Neural cell (in vitro differentiated cells): ENCODE measurements around the gene CXCL13. TPM values are rescaled to one million over a fixed set of nuclear protein-coding genes. Genes with fewer than 3 reads are reported as not detected.

Experiments used
- H2AFZ ChIP-seq: fragments of 200-600, 300-800 bp; sonication (generic), shearing (Covaris generic); 2 replicates; pipeline ENCODE4 v1.6.0; 2014; ENCODE audit warnings: low read depth, mild to moderate bottlenecking, antibody characterized with exemption, low read length, moderate library complexity
- H3F3A ChIP-seq: fragments of 200-600 bp; shearing (Covaris generic); 2 replicates; pipeline ENCODE4 v1.6.1; 2016; ENCODE audit warnings: mild to moderate bottlenecking, moderate library complexity, mixed read lengths, antibody characterized with exemption, low read length; ENCODE audit not compliant: insufficient read depth, poor library complexity, severe bottlenecking
- H3K27ac ChIP-seq: fragments of 200-600, 300-800 bp; sonication (generic), shearing (Covaris generic); 2 replicates; pipeline ENCODE4 v1.5.1; 2014; ENCODE audit warnings: mild to moderate bottlenecking, low read length, moderate library complexity
- H3K27me3 ChIP-seq: fragments of 300-800, 200-600 bp; sonication (generic), shearing (Covaris generic); 2 replicates; pipeline ENCODE4 v1.6.0; 2014; ENCODE audit warnings: mild to moderate bottlenecking, low read depth, low read length, moderate library complexity; ENCODE audit not compliant: insufficient read depth
- H3K36me3 ChIP-seq: fragments of 300-800, 200-600 bp; sonication (generic), shearing (Covaris generic); 2 replicates; pipeline ENCODE4 v1.5.1; 2014; ENCODE audit warnings: mild to moderate bottlenecking, antibody characterized with exemption, low read length, moderate library complexity; ENCODE audit not compliant: insufficient read depth
- H3K4me2 ChIP-seq: fragments of 300-800, 200-600 bp; sonication (generic), shearing (Covaris generic); 2 replicates; pipeline ENCODE4 v1.6.0; 2014; ENCODE audit warnings: mild to moderate bottlenecking, low read length
- H3K4me3 ChIP-seq: fragments of 300-800, 200-600 bp; sonication (generic), shearing (Covaris generic); 2 replicates; pipeline ENCODE4 v1.5.1; 2014; ENCODE audit warnings: mild to moderate bottlenecking, low read length, moderate library complexity
- H3K79me2 ChIP-seq: fragments of 200-600 bp; shearing (Covaris generic); replicated peaks from 2 replicates; pipeline ENCODE4 v1.6.0; 2014; ENCODE audit warnings: mild to moderate bottlenecking, low read length, moderate library complexity; ENCODE audit not compliant: insufficient read depth
- H3K9ac ChIP-seq: fragments of 300-800, 200-600 bp; sonication (generic), shearing (Covaris generic); 2 replicates; pipeline ENCODE4 v1.6.1; 2016; ENCODE audit warnings: mild to moderate bottlenecking, low read length, mixed read lengths
- H3K9me2 ChIP-seq: fragments of 200-600 bp; shearing (Covaris generic); 2 replicates; pipeline ENCODE4 v1.6.1; 2016; ENCODE audit warnings: mild to moderate bottlenecking, low read length, mixed read lengths; ENCODE audit not compliant: insufficient read depth
- H3K9me3 ChIP-seq: fragments of 200-600, 300-800 bp; sonication (generic), shearing (Covaris generic); 2 replicates; pipeline ENCODE4 v1.6.1; 2016; ENCODE audit warnings: mild to moderate bottlenecking, mixed run types, low read length, moderate library complexity, mixed read lengths
- H4K20me1 ChIP-seq: fragments of 200-600 bp; shearing (Covaris generic); 2 replicates; pipeline ENCODE4 v1.6.1; 2016; ENCODE audit warnings: mild to moderate bottlenecking, mixed run types; ENCODE audit not compliant: insufficient read depth
- EP300 ChIP-seq: fragments of 450-650 bp; conservative IDR thresholded peaks from 2 replicates; pipeline ENCODE4 v1.6.1; 2014; ENCODE audit warnings: antibody characterized with exemption, mild to moderate bottlenecking, moderate library complexity; ENCODE audit not compliant: poor library complexity, severe bottlenecking
- EZH2 ChIP-seq: fragments of 200-600, 300-800 bp; shearing (Covaris generic), sonication (generic); IDR thresholded peaks from 2 replicates; pipeline ENCODE4 v1.6.1; 2014; ENCODE audit warnings: antibody characterized with exemption, low read length, borderline replicate concordance, mild to moderate bottlenecking; ENCODE audit not compliant: insufficient read depth, poor library complexity, severe bottlenecking
- MXI1 ChIP-seq: fragments of 450-650 bp; conservative IDR thresholded peaks from 2 replicates; pipeline ENCODE4 v1.6.1; 2014; ENCODE audit warnings: antibody characterized with exemption, mild to moderate bottlenecking; ENCODE audit not compliant: poor library complexity, severe bottlenecking
- POLR2AphosphoS5 ChIP-seq: IDR thresholded peaks from 2 replicates; pipeline ENCODE4 v1.6.1; 2012
- RAD21 ChIP-seq: fragments of 450-650 bp; conservative IDR thresholded peaks from 2 replicates; pipeline ENCODE4 v1.6.1; 2014; ENCODE audit warnings: antibody characterized with exemption, mild to moderate bottlenecking, moderate library complexity
- SMC3 ChIP-seq: fragments of 450-650 bp; conservative IDR thresholded peaks from 2 replicates; pipeline ENCODE4 v1.6.1; 2014; ENCODE audit warnings: antibody characterized with exemption, mild to moderate bottlenecking, moderate library complexity; ENCODE audit not compliant: poor library complexity
- TAF1 ChIP-seq: IDR thresholded peaks from 2 replicates; pipeline ENCODE4 v1.6.1; 2012; ENCODE audit warnings: low read depth
- polyA plus RNA-seq: library from polyadenylated mRNA; depleted of rRNA; stranded (reverse); fragments of >200 nt; gene quantifications from 2 replicates; pipeline ENCODE4 v1.2.3, GENCODE V29; 2014
- TF ChIP-seq, protein P1 (sequence below): fragments of 450-650 bp; IDR thresholded peaks from 2 replicates; pipeline ENCODE4 v1.5.1; 2014; ENCODE audit warnings: antibody characterized with exemption, mild to moderate bottlenecking, moderate library complexity; ENCODE audit not compliant: poor library complexity, severe bottlenecking
- TF ChIP-seq, protein P2 (sequence below): IDR thresholded peaks from 2 replicates; pipeline ENCODE4 v1.6.1; 2012; ENCODE audit warnings: borderline replicate concordance

Gene CXCL13
- polyA plus RNA-seq, 1 donor from 2014 or later: not detected

DNA sequence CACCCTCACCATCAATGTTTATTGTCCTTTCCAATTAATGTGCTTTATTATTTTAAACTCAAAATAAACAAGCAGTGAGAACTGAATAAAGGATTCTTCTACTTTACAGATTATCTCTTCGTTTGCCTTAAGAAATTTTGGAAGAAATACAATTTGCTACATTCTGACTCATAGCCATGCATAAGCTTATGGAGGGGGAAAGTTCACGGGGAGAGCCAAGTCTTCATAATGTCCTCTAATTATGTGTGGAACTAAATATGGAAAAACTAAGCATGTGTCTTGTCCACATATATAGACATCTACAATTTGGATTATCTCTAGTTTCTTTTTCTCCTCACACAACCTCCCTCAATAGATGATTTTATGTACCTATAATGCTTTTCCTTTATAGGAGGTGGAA is 17.5 kb downstream of the CXCL13 start:
- H2AFZ ChIP-seq: no peak overlapping the region
- H3K27me3 ChIP-seq: no peaks in the 10 kb centered on the region
- H3K9me3 ChIP-seq: no peaks in the 10 kb centered on the region
- no peak overlapping the region for H3K27ac ChIP-seq
- no peak for TF ChIP-seq TAF1
- TF ChIP-seq EP300: no peak
- no peak for TF ChIP-seq POLR2AphosphoS5
- no peak for TF ChIP-seq MXI1
- TF ChIP-seq EZH2: no peak
- TF ChIP-seq, protein P1, sequence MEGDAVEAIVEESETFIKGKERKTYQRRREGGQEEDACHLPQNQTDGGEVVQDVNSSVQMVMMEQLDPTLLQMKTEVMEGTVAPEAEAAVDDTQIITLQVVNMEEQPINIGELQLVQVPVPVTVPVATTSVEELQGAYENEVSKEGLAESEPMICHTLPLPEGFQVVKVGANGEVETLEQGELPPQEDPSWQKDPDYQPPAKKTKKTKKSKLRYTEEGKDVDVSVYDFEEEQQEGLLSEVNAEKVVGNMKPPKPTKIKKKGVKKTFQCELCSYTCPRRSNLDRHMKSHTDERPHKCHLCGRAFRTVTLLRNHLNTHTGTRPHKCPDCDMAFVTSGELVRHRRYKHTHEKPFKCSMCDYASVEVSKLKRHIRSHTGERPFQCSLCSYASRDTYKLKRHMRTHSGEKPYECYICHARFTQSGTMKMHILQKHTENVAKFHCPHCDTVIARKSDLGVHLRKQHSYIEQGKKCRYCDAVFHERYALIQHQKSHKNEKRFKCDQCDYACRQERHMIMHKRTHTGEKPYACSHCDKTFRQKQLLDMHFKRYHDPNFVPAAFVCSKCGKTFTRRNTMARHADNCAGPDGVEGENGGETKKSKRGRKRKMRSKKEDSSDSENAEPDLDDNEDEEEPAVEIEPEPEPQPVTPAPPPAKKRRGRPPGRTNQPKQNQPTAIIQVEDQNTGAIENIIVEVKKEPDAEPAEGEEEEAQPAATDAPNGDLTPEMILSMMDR: no peak
- no peak for TF ChIP-seq RAD21
- TF ChIP-seq, protein P2, sequence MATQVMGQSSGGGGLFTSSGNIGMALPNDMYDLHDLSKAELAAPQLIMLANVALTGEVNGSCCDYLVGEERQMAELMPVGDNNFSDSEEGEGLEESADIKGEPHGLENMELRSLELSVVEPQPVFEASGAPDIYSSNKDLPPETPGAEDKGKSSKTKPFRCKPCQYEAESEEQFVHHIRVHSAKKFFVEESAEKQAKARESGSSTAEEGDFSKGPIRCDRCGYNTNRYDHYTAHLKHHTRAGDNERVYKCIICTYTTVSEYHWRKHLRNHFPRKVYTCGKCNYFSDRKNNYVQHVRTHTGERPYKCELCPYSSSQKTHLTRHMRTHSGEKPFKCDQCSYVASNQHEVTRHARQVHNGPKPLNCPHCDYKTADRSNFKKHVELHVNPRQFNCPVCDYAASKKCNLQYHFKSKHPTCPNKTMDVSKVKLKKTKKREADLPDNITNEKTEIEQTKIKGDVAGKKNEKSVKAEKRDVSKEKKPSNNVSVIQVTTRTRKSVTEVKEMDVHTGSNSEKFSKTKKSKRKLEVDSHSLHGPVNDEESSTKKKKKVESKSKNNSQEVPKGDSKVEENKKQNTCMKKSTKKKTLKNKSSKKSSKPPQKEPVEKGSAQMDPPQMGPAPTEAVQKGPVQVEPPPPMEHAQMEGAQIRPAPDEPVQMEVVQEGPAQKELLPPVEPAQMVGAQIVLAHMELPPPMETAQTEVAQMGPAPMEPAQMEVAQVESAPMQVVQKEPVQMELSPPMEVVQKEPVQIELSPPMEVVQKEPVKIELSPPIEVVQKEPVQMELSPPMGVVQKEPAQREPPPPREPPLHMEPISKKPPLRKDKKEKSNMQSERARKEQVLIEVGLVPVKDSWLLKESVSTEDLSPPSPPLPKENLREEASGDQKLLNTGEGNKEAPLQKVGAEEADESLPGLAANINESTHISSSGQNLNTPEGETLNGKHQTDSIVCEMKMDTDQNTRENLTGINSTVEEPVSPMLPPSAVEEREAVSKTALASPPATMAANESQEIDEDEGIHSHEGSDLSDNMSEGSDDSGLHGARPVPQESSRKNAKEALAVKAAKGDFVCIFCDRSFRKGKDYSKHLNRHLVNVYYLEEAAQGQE: no peak
- no peak for TF ChIP-seq SMC3
- no peaks in the 10 kb centered on the region for H3K79me2 ChIP-seq
- no peaks in the 10 kb centered on the region for H3F3A ChIP-seq
- no peaks in the 10 kb centered on the region for H3K9me2 ChIP-seq
- no peak overlapping the region for H3K4me2 ChIP-seq
- no peaks in the 10 kb centered on the region for H3K36me3 ChIP-seq
- no peak overlapping the region for H3K4me3 ChIP-seq
- no peak overlapping the region for H3K9ac ChIP-seq
- no peaks in the 10 kb centered on the region for H4K20me1 ChIP-seq

DNA sequence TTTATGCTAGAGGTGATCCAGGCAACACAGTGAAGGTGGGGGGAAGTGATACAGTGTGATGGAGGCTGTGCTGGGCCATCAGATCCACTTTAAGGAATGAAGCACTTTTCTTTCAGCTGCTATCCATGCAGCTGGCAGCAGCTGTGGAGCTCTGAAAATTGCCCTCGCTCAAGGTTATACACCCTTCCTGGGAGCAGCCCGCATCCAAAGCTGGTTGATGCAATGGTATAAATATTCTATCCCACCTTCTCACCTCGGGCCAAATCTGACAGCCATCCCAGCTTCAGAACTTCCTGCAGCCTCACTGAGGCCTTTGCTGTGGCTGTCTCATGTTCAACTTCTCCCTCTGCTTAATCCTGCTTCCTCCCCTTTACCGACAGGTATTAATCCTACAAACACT is 18.6 kb downstream of the CXCL13 start:
- Histone ChIP-seq H3K9ac (no peak overlapping the region), H3K27me3 (no peaks in the 10 kb centered on the region), H4K20me1 (no peaks in the 10 kb centered on the region), H3K4me3 (no peak overlapping the region), H3F3A (no peaks in the 10 kb centered on the region), H3K27ac (no peak overlapping the region), H3K79me2 (no peaks in the 10 kb centered on the region), H2AFZ (no peak overlapping the region), H3K9me2 (no peaks in the 10 kb centered on the region), H3K9me3 (no peaks in the 10 kb centered on the region), H3K4me2 (no peak overlapping the region), H3K36me3 (no peaks in the 10 kb centered on the region)
- no peak for TF ChIP-seq EP300
- TF ChIP-seq, protein P1: no peak
- TF ChIP-seq TAF1: no peak
- TF ChIP-seq RAD21: no peak
- no peak for TF ChIP-seq MXI1
- no peak for TF ChIP-seq EZH2
- TF ChIP-seq, protein P2: no peak
- no peak for TF ChIP-seq POLR2AphosphoS5
- no peak for TF ChIP-seq SMC3
